HepG2 (cell line): ENCODE results near the gene NOTCH2. TPM values are rescaled to one million over a fixed set of nuclear protein-coding genes. Genes with fewer than 3 reads are reported as not detected.

Experiments used
- ATAC-seq: fragments of 200-7000 bp; cut with Tn5 transposase; 3 replicates; pipeline ENCODE4 v1.9.1; 2020; ENCODE audit warnings: mild to moderate bottlenecking, moderate library complexity
- BruUV-seq: library from RNA; stranded (reverse); fragments of 400-500 nt; replicated peaks from 2 replicates; lab custom pipeline; 2021; lab: Mats Ljungman, UMichigan
- CTCF ChIA-PET: fragments of 300-600 bp; formaldehyde crosslinking; extraction: SDS; loops from one replicate; lab custom pipeline; 2021; ENCODE audit warnings: low total read pairs, inconsistent platforms, low intra/inter-chr PET ratio; lab: Yijun Ruan, JAX
- POLR2A ChIA-PET: fragments of 350-600 bp; sonication (Branson Sonifier 250); formaldehyde crosslinking; loops from one replicate; lab custom pipeline; 2020; ENCODE audit warnings: antibody characterized with exemption, inconsistent platforms; lab: Yijun Ruan, JAX
- DNase-seq: peaks from one replicate; pipeline ENCODE4 v3.0.0-alpha.2; 2015; ENCODE audit warnings: low spot score
- FAIRE-seq: peaks from 3 replicates; lab custom pipeline; 2011; peaks lifted over from hg19 to GRCh38; lab: Jason Lieb, UNC
- H2AFZ ChIP-seq: one replicate; pipeline ENCODE4 v1.6.1; 2011; ENCODE audit warnings: low read length, inconsistent platforms
- H3K27ac ChIP-seq: fragments of 300-600 bp; 3 replicates; pipeline ENCODE4 v1.8.0; 2011; ENCODE audit warnings: mixed run types, mild to moderate bottlenecking, mixed read lengths, low read length, inconsistent platforms; ENCODE audit not compliant: insufficient read depth; ENCODE audit errors: extremely low read length
- H3K27me3 ChIP-seq, 2 experiments: fragments of 200-600 bp in 1 of 2; 2 replicates in 1 of 2; 3 replicates in 1 of 2; pipeline versions ENCODE4 v1.6.0 to v1.8.0; 2011; ENCODE audit warnings: low read length in 2 of 2, mild to moderate bottlenecking in 2 of 2, moderate library complexity in 2 of 2, inconsistent platforms in 1 of 2; ENCODE audit not compliant: insufficient read depth in 2 of 2, control insufficient read depth in 1 of 2
- H3K36me3 ChIP-seq, 2 experiments: fragments of 200-600 bp in 1 of 2; replicated peaks in 1 of 2; 2 replicates in 1 of 2; 3 replicates in 1 of 2; pipeline versions ENCODE4 v1.5.1 to v1.8.0; 2011; ENCODE audit warnings: low read length in 2 of 2, inconsistent platforms in 1 of 2; ENCODE audit not compliant: insufficient read depth in 2 of 2, control insufficient read depth in 1 of 2
- H3K4me1 ChIP-seq: 2 replicates; pipeline ENCODE4 v1.5.1; 2012; ENCODE audit warnings: low read length, inconsistent platforms; ENCODE audit not compliant: insufficient read depth
- H3K4me2 ChIP-seq: 2 replicates; pipeline ENCODE4 v1.6.0; 2011; ENCODE audit warnings: low read depth, low read length, inconsistent platforms
- H3K4me3 ChIP-seq, 3 experiments: fragments of 200-600 bp in 1 of 3; sonication (generic), shearing (Covaris generic) in 1 of 3; replicated peaks in 1 of 3; 2 replicates each; pipeline ENCODE4 v1.5.1; 2011 to 2016; ENCODE audit warnings: low read length in 3 of 3, inconsistent platforms in 2 of 3, low read depth in 2 of 3, mild to moderate bottlenecking in 2 of 3, control low read depth in 1 of 3, mixed read lengths in 1 of 3; ENCODE audit not compliant: insufficient read depth in 1 of 3
- H3K79me2 ChIP-seq: one replicate; pipeline ENCODE4 v1.6.1; 2011; ENCODE audit warnings: low read length, inconsistent platforms; ENCODE audit not compliant: insufficient read depth
- H3K9ac ChIP-seq: 2 replicates; pipeline ENCODE4 v1.6.0; 2011; ENCODE audit warnings: mild to moderate bottlenecking, low read depth, low read length, inconsistent platforms; ENCODE audit not compliant: insufficient read depth
- H3K9me3 ChIP-seq: 2 replicates; pipeline ENCODE4 v1.5.1; 2012; ENCODE audit warnings: mild to moderate bottlenecking, low read length
- H4K20me1 ChIP-seq: 2 replicates; pipeline ENCODE4 v1.6.0; 2011; ENCODE audit warnings: inconsistent platforms, mild to moderate bottlenecking, low read length, moderate library complexity; ENCODE audit not compliant: insufficient read depth
- ERF ChIP-seq: IDR thresholded peaks from 2 replicates; pipeline ENCODE4 v1.6.1; 2018; ENCODE audit warnings: missing biosample characterization, missing genetic modification reagents
- ESRRA ChIP-seq: sonication (generic); formaldehyde crosslinking; IDR thresholded peaks from 2 replicates; pipeline ENCODE4 v1.5.1; 2020; ENCODE audit warnings: mild to moderate bottlenecking, low read depth, missing genetic modification reagents
- HNRNPUL1 ChIP-seq: fragments of 200-400 bp; formaldehyde crosslinking; IDR thresholded peaks from 2 replicates; pipeline ENCODE4 v1.6.1; 2017; ENCODE audit warnings: low read depth, mild to moderate bottlenecking, low read length, moderate library complexity
- HOXD1 ChIP-seq: sonication (generic); formaldehyde crosslinking; IDR thresholded peaks from 2 replicates; pipeline ENCODE4 v1.5.0; 2020; ENCODE audit warnings: missing genetic modification reagents
- KAT2B ChIP-seq: fragments of 150-350 bp; IDR thresholded peaks from 2 replicates; pipeline ENCODE4 v1.6.1; 2014; ENCODE audit warnings: low read depth, low read length, borderline replicate concordance
- RELA ChIP-seq: sonication (generic); formaldehyde crosslinking; IDR thresholded peaks from 2 replicates; pipeline ENCODE4 v1.4.0; 2020; ENCODE audit warnings: missing genetic modification reagents
- RFX1 ChIP-seq: fragments of 450-650 bp; IDR thresholded peaks from 2 replicates; pipeline ENCODE4 v1.6.1; 2017
- SKI ChIP-seq: fragments of 450-650 bp; IDR thresholded peaks from one replicate; pipeline ENCODE4 v1.6.1; 2018; ENCODE audit warnings: mild to moderate bottlenecking; ENCODE audit not compliant: partially characterized antibody
- SMARCE1 ChIP-seq: fragments of 450-650 bp; IDR thresholded peaks from 2 replicates; pipeline ENCODE4 v1.6.1; 2017; ENCODE audit warnings: borderline replicate concordance
- SP2 ChIP-seq: sonication (generic); formaldehyde crosslinking; IDR thresholded peaks from 2 replicates; pipeline ENCODE4 v1.5.1; 2020; ENCODE audit warnings: mild to moderate bottlenecking, missing genetic modification reagents
- ZBTB3 ChIP-seq: sonication (generic); formaldehyde crosslinking; IDR thresholded peaks from 2 replicates; pipeline ENCODE4 v1.4.0; 2020; ENCODE audit warnings: low read depth, mild to moderate bottlenecking, moderate library complexity, missing genetic modification reagents, borderline replicate concordance
- ZFP82 ChIP-seq: sonication (generic); formaldehyde crosslinking; IDR thresholded peaks from 2 replicates; pipeline ENCODE4 v1.5.1; 2020; ENCODE audit warnings: mild to moderate bottlenecking, missing genetic modification reagents, borderline replicate concordance
- ZNF792 ChIP-seq: IDR thresholded peaks from 2 replicates; pipeline ENCODE4 v1.6.1; 2016
- WGBS: methylation state at CpG from one replicate; pipeline ENCODE4 v1.1.6; 2017; ENCODE audit warnings: low lambda C conversion rate; 5-methylcytosine and 5-hydroxymethylcytosine counted together
- in situ Hi-C: cut with HindIII; loops from 2 replicates; pipeline ENCODE4 v1.10.0; 2017; ENCODE audit warnings: low pct_unique_long_range_greater_than_20kb; ENCODE audit not compliant: extremely low pct_ligation_motif_present
- intact Hi-C: fragments of 100-400 bp; cut with micrococcal nuclease; formaldehyde crosslinking; loops from one replicate; pipeline ENCODE4 v1.10.0; 2022; ENCODE audit not compliant: unreplicated experiment
- polyA plus RNA-seq, 8 experiments: library from polyadenylated mRNA; depleted of rRNA in 3 of 8; stranded (reverse) in 7 of 8; unstranded in 1 of 8; fragments of >200 nt; fragmentation: Illumina TruSeq in 4 of 8; extraction: Trizol in 4 of 8; gene quantifications; 2 replicates each; pipeline versions ENCODE4 v1.2.1 to v1.2.3, GENCODE V29; 2011 to 2016; ENCODE audit warnings: low read depth in 4 of 8, missing spikeins in 1 of 8, mixed read lengths in 1 of 8; ENCODE audit not compliant: insufficient read depth in 1 of 8
- total RNA-seq, 5 experiments: library from RNA; depleted of rRNA; stranded (reverse); fragments of >200 nt; fragmentation: Illumina TruSeq; extraction: Trizol; gene quantifications; 2 replicates each; pipeline ENCODE4 v1.2.3, GENCODE V29; 2016; ENCODE audit warnings: low read depth in 1 of 5
- TF ChIP-seq, protein P1 (sequence below): sonication (generic); formaldehyde crosslinking; IDR thresholded peaks from 2 replicates; pipeline ENCODE4 v1.4.0; 2020; ENCODE audit warnings: missing genetic modification reagents, borderline replicate concordance
- TF ChIP-seq, protein P2 (sequence below): sonication (generic); formaldehyde crosslinking; IDR thresholded peaks from 2 replicates; pipeline ENCODE4 v1.8.1; 2023; ENCODE audit warnings: missing genetic modification reagents, mild to moderate bottlenecking, borderline replicate concordance

Gene NOTCH2
- total and polyA plus RNA-seq, 2 of the 13 experiments (the other 11 are each of a cell fraction or from before 2014, with no cell fraction given): 4.0 to 11.4 TPM

DNA sequence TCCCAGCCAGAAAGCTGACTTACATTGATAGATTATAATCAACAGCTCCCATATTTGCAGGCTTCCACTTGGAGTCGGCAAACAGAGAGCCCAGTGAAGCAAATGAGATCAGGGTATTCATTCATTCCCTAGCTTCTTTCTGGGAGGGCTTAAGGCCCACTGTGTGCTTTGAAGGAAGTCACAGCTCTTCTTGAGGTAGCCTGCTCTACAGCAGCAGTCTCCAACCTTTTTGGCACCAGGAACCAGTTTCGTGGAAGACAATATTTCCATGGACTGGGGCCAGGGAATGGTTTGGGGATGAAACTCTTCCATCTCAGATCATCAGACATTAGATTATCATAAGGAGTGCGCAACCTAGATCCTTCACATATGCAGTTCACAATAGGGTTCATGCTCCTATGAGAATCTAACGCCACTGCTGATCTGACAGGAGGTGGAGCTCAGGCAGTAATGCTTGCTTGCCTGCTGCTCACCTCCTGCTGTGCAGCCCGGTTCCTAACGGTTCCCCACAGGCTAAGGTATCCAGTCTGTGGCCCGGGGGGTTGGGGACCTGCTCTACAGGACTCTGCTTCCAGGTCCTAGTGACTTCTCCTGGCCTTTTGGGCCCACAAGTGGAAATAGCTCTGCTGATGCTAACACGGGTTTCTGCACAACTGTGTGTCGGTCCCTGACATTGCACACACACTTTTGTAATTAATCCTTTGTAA lies 159.4 kb downstream of the NOTCH2 start:
- Histone ChIP-seq H3K4me3 (no peak overlapping the region), H3K4me2 (no peak overlapping the region), H2AFZ (no peak overlapping the region), H3K9ac (no peak overlapping the region), H3K36me3 (no peaks in the 10 kb centered on the region; a peak in 1 of 5 replicates), H4K20me1 (no peaks in the 10 kb centered on the region), H3K27me3 (no peaks in the 10 kb centered on the region), H3K9me3 (no peaks in the 10 kb centered on the region), H3K4me1 (peaks cover 10% of the 10 kb centered on the region; the same call in 1 of the 2 replicates), H3K27ac (no peak overlapping the region), H3K79me2 (no peaks in the 10 kb centered on the region)
- WGBS: 52% methylated on average over 9 of the region's 9 CpGs
- no peak for ATAC-seq
- no TSS peak for BruUV-seq
- ChIA-PET POLR2A (no interaction called here), CTCF (no interaction called here)
- no peak for DNase-seq
- in situ Hi-C loops (no loop called here), intact Hi-C loops (no loop called here)
- TF ChIP-seq HOXD1 (CRISPR knock-in tag) (no peak), SKI (no peak), RELA (CRISPR knock-in tag) (no peak), ZFP82 (CRISPR knock-in tag) (no peak), RFX1 (no peak)
- TF ChIP-seq, protein P1, sequence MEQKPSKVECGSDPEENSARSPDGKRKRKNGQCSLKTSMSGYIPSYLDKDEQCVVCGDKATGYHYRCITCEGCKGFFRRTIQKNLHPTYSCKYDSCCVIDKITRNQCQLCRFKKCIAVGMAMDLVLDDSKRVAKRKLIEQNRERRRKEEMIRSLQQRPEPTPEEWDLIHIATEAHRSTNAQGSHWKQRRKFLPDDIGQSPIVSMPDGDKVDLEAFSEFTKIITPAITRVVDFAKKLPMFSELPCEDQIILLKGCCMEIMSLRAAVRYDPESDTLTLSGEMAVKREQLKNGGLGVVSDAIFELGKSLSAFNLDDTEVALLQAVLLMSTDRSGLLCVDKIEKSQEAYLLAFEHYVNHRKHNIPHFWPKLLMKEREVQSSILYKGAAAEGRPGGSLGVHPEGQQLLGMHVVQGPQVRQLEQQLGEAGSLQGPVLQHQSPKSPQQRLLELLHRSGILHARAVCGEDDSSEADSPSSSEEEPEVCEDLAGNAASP (CRISPR knock-in tag): no peak
- FAIRE-seq: no peak

DNA sequence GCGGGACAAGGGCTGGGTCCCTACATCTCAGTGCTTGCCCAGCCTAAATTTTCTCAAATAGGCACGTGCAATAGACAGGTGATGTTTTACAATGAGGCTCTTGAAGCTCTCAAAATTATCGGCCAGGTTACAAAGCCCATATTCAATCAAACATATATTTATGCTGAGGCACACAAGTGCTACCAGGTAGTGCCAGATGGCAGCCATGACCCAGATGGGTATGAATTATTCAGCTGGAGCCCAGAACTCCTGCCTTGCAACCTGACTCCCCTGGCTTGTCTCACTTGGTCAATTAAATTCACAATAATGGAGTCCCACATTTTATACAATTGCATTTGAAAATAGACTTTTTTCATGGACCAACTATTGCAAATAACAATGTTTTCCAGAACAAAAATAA lies 160.8 kb downstream of the NOTCH2 start:
- ChIA-PET POLR2A (no interaction called here), CTCF (no interaction called here)
- no peak overlapping the region for H2AFZ ChIP-seq
- peaks cover 10% of the 10 kb centered on the region; the same call in 1 of the 2 replicates for H3K4me1 ChIP-seq
- 57% methylated on average over 3 of the region's 3 CpGs for WGBS
- no peaks in the 10 kb centered on the region for H3K9me3 ChIP-seq
- in situ Hi-C loops: no loop called here
- no peaks in the 10 kb centered on the region for H3K79me2 ChIP-seq
- H3K4me3 ChIP-seq: no peak overlapping the region
- H3K9ac ChIP-seq: no peak overlapping the region
- DNase-seq: no peak
- TF ChIP-seq ERF (CRISPR knock-in tag): no peak
- TF ChIP-seq ESRRA: no peak
- TF ChIP-seq ZBTB3: no peak
- TF ChIP-seq, protein P2, sequence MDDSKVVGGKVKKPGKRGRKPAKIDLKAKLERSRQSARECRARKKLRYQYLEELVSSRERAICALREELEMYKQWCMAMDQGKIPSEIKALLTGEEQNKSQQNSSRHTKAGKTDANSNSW (CRISPR knock-in tag): no peak
- no peak for TF ChIP-seq HNRNPUL1
- no peak for TF ChIP-seq ZNF792 (CRISPR knock-in tag)
- TF ChIP-seq SP2 (CRISPR knock-in tag): no peak
- TF ChIP-seq KAT2B: no peak
- TF ChIP-seq SMARCE1: no peak
- no peaks in the 10 kb centered on the region for H4K20me1 ChIP-seq
- no peaks in the 10 kb centered on the region for H3K27me3 ChIP-seq
- H3K36me3 ChIP-seq: no peaks in the 10 kb centered on the region
- no peak overlapping the region for H3K27ac ChIP-seq
- no TSS peak for BruUV-seq
- FAIRE-seq: no peak
- H3K4me2 ChIP-seq: no peak overlapping the region
- ATAC-seq: no peak
- intact Hi-C loops: no loop called here
